Muscle of leg (tissue), 11 donors: ENCODE data around the gene PLEKHN1. TPM values are rescaled to one million over a fixed set of nuclear protein-coding genes. Genes with fewer than 3 reads are reported as not detected.
"Not testable (repeated sequence)": the region's sequence is repeated elsewhere in the genome, so short reads cannot be mapped to it uniquely, and the experiment has no call there.

ENCODE experiments used
- DNase-seq: peaks from one replicate; pipeline ENCODE4 v3.0.0; 2013
- H3K27ac ChIP-seq: one replicate; pipeline ENCODE4 v1.5.1; 2013; ENCODE audit warnings: mild to moderate bottlenecking, low read length, control low read depth
- H3K27me3 ChIP-seq: one replicate; pipeline ENCODE4 v1.6.1; 2013; ENCODE audit warnings: low read length; ENCODE audit not compliant: control insufficient read depth, insufficient read depth
- H3K36me3 ChIP-seq: one replicate; pipeline ENCODE4 v1.6.1; 2013; ENCODE audit warnings: low read length; ENCODE audit not compliant: control insufficient read depth, insufficient read depth
- H3K4me1 ChIP-seq: one replicate; pipeline ENCODE4 v1.6.1; 2013; ENCODE audit warnings: low read length; ENCODE audit not compliant: control insufficient read depth, insufficient read depth
- H3K4me3 ChIP-seq: one replicate; pipeline ENCODE4 v1.5.1; 2013; ENCODE audit warnings: low read length, control low read depth
- H3K9me3 ChIP-seq: replicated peaks from 2 replicates; pipeline ENCODE4 v1.6.1; 2013; ENCODE audit warnings: low read depth, low read length; ENCODE audit not compliant: control insufficient read depth
- WGBS: methylation state at CpG from one replicate; pipeline ENCODE4 v1.1.5; 2013; ENCODE audit warnings: missing lambda C conversion rate; ENCODE audit not compliant: insufficient coverage; 5-methylcytosine and 5-hydroxymethylcytosine counted together
- polyA plus RNA-seq, 8 donors: library from polyadenylated mRNA; unstranded; fragments of 120-200 nt; gene quantifications; one replicate each; pipeline versions ENCODE4 v1.2.1 to v1.2.3, GENCODE V29; 2013; ENCODE audit warnings: inconsistent platforms in 1 of 8, low replicate concordance in 1 of 8; ENCODE audit not compliant: insufficient read length in 8 of 8, insufficient read depth in 1 of 8
- total RNA-seq: library from RNA; stranded (reverse); fragments of 120-200 nt; gene quantifications from one replicate; pipeline ENCODE4 v1.2.4, GENCODE V29; 2013

Gene PLEKHN1
- total and polyA plus RNA-seq, 9 donors = 0.14 to 1.3 (median 0.53) TPM; not detected in 6

GRCh38 chr1:982765-983436 lies 16.6 kb downstream of the PLEKHN1 start:
- H3K9me3 ChIP-seq = no peaks in the 10 kb centered on the region
- no peak overlapping the region for H3K4me3 ChIP-seq
- no peak overlapping the region for H3K27ac ChIP-seq
- no peak for DNase-seq
- WGBS = 76% methylated on average over 35 of the region's 43 CpGs
- peaks cover 13% of the 10 kb centered on the region for H3K4me1 ChIP-seq
- peaks cover 27% of the 10 kb centered on the region for H3K27me3 ChIP-seq
- no peaks in the 10 kb centered on the region for H3K36me3 ChIP-seq

DNA sequence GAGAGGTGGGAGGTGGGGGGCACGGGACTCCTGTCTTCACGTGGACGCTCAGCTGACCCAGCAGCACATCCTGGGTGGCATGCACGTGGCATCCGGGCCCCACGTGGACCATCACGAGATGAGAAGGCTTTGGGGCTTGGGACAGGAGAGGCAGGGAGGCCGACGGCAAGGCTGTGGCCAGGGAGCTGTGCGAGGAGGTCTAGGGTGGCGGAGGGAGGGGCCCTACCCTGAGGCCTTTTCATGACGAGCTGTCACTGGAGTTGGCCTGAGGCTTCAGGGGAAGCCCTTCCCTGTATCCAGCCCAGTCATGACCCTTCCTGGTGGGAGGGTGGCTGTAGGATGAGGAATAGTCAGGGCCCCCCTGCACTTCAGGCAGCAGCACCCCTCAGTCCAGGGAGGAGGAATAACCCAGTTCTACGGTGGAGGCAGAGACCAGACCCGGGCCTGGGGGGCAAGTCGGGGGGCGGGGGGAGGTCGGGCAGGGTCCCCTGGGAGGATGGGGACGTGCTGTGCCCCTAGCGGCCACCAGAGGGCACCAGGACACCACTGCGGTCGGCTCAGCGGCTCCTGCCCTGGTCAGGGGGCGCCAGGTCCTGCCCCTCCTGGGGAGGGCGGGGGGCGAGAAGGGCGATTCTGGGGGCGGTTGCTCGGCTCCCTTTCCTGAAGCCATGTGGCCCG lies 17.7 kb downstream of the PLEKHN1 start:
- peaks cover 13% of the 10 kb centered on the region for H3K4me1 ChIP-seq
- no peaks in the 10 kb centered on the region for H3K9me3 ChIP-seq
- H3K4me3 ChIP-seq = no peak overlapping the region
- H3K27me3 ChIP-seq = peaks cover 27% of the 10 kb centered on the region
- no peak for DNase-seq
- H3K36me3 ChIP-seq = no peaks in the 10 kb centered on the region
- 28% methylated on average over 18 of the region's 29 CpGs for WGBS
- no peak overlapping the region for H3K27ac ChIP-seq

GRCh38 chr1:984476-984814 lies 18.2 kb downstream of the PLEKHN1 start:
- Histone ChIP-seq H3K27me3 (peaks cover 28% of the 10 kb centered on the region), H3K27ac (no peak overlapping the region), H3K4me1 (peaks cover 13% of the 10 kb centered on the region), H3K4me3 (no peak overlapping the region), H3K36me3 (no peaks in the 10 kb centered on the region), H3K9me3 (no peaks in the 10 kb centered on the region)
- DNase-seq = no peak
- 42% methylated on average over 4 of the region's 12 CpGs for WGBS

DNA sequence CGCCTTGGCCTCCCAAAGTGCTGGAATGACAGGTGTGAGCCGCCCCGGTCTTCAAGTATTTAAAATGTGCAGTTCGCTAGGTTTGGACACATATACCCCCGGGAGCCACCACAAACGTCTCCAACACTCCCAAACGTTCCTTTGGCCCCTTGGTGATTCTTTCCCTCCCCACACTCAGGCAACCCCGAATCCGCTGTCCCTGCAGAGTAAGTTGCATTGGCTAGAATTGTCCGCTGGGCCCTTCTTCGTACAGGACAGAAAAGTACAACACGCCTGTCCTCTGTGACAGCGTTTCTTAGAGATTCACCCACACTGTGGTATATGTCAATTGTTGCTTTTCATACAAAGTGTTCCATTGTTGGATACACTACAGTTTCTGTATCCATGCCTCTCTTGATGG lies 18.8 kb downstream of the PLEKHN1 start:
- Histone ChIP-seq H3K36me3 (no peaks in the 10 kb centered on the region), H3K4me1 (peaks cover 13% of the 10 kb centered on the region), H3K27ac (no peak overlapping the region), H3K4me3 (no peak overlapping the region), H3K27me3 (peaks cover 30% of the 10 kb centered on the region), H3K9me3 (no peaks in the 10 kb centered on the region)
- 65% methylated on average over 10 of the region's 13 CpGs for WGBS
- no peak for DNase-seq

GRCh38 chr1:988061-988460 lies 21.8 kb downstream of the PLEKHN1 start:
- not testable (repeated sequence) for H3K27ac ChIP-seq, H3K4me3 ChIP-seq, H3K36me3 ChIP-seq, H3K4me1 ChIP-seq, DNase-seq, H3K9me3 ChIP-seq
- H3K27me3 ChIP-seq = peaks cover 26% of the 10 kb centered on the region
- 53% methylated on average over 3 of the region's 5 CpGs for WGBS

DNA sequence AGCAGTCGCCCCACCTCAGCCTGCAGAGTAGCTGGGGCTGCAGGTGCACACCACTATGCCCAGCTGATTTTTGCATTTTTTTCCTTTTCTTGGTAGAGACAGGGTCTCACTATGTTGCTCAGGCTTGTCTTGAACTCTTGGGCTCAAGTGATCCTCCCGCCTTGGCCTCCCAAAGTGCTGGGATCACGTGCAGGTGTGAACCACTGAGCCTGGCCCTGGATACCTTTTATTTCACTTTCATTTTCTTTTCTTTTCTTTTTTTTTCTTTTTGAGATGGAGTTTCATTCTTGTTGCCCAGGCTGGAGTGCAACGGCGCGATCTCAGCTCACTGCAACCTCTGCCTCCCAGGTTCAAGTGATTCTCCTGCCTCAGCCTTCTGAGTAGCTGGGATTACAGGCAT lies 25.0 kb downstream of the PLEKHN1 start:
- H3K36me3 ChIP-seq, H3K9me3 ChIP-seq, H3K4me1 ChIP-seq, H3K27ac ChIP-seq, DNase-seq, H3K4me3 ChIP-seq: not testable (repeated sequence)
- WGBS = 94% methylated on average over 2 of the region's 6 CpGs
- H3K27me3 ChIP-seq = peaks cover 21% of the 10 kb centered on the region

DNA sequence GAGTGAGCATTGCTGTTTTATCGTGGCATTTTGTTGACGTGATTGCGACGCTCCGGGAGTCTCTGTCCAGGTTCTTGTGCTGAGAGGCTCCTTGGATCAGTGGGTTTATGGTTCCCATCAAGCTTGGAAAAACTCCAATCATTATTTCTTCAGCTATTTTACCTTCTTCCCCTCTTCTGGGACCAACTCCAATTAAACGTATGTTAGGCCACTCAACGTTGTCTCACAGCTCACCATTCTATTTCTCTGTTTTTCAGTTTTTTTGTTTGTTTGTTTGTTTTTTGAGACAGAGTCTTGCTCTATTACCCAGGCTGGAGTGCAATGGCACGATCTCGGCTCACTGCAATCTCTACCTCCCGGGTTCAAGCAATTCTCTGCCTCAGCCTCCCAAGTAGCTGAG lies 25.6 kb downstream of the PLEKHN1 start:
- DNase-seq = no peak
- Histone ChIP-seq H3K36me3 (no peaks in the 10 kb centered on the region), H3K4me3 (no peak overlapping the region), H3K27me3 (peaks cover 21% of the 10 kb centered on the region), H3K27ac (no peak overlapping the region), H3K4me1 (no peaks in the 10 kb centered on the region), H3K9me3 (peaks cover 5% of the 10 kb centered on the region)
- WGBS = 100% methylated on average over 5 of the region's 10 CpGs

DNA sequence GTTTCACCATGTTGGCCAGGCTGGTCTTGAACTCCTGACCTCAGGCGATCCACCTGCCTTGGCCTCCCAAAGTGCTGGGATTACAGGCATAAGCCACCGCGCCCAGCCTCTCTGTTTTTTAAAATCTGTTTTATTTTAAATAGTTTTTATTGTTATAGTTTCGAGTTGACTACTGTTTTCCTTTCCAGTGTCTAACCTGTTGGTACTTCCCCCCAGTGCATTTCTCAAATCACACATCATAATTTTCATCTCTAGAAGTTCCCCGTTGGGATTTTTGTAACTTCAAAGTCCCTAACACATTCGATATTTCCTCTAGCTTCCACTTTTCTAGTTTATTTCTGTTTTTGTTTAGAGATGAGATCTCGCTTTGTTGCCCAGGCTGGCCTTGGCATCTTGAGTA lies 26.1 kb downstream of the PLEKHN1 start:
- Histone ChIP-seq H3K36me3 (no peaks in the 10 kb centered on the region), H3K4me3 (no peak overlapping the region), H3K4me1 (peaks cover 2% of the 10 kb centered on the region), H3K9me3 (peaks cover 5% of the 10 kb centered on the region), H3K27me3 (peaks cover 26% of the 10 kb centered on the region), H3K27ac (no peak overlapping the region)
- DNase-seq = no peak
- WGBS = no CpG with 5 or more reads among the region's 7 CpGs

GRCh38 chr1:993379-993995 lies 27.2 kb downstream of the PLEKHN1 start:
- Histone ChIP-seq H3K9me3 (peaks cover 5% of the 10 kb centered on the region), H3K27ac (no peak overlapping the region), H3K36me3 (no peaks in the 10 kb centered on the region), H3K27me3 (peaks cover 35% of the 10 kb centered on the region), H3K4me1 (peaks cover 13% of the 10 kb centered on the region), H3K4me3 (no peak overlapping the region)
- no peak for DNase-seq
- WGBS = 54% methylated on average over 2 of the region's 15 CpGs

GRCh38 chr1:994546-994945 lies 28.3 kb downstream of the PLEKHN1 start:
- H3K27me3 ChIP-seq = peaks cover 38% of the 10 kb centered on the region
- DNase-seq, H3K4me3 ChIP-seq, H3K36me3 ChIP-seq, H3K27ac ChIP-seq, H3K9me3 ChIP-seq: not testable (repeated sequence)
- peaks cover 15% of the 10 kb centered on the region for H3K4me1 ChIP-seq
- 86% methylated on average over 5 of the region's 6 CpGs for WGBS
